PC-3 (cell line): ENCODE measurements around the gene KIF5A.
"Not testable (repeated sequence)": the region's sequence is repeated elsewhere in the genome, so short reads cannot be mapped to it uniquely, and the experiment has no call there.

Experiments used
- CTCF ChIP-seq: fragments of 300-600 bp; sonication (generic); conservative IDR thresholded peaks from 2 replicates; pipeline ENCODE4 v1.5.1; 2017; ENCODE audit warnings: antibody characterized with exemption, low read depth, mild to moderate bottlenecking, low read length
- EZH2 ChIP-seq: fragments of 300-600 bp; sonication (generic); IDR thresholded peaks from one replicate; pipeline ENCODE4 v1.6.1; 2017; ENCODE audit warnings: antibody characterized with exemption, mild to moderate bottlenecking, low read length; ENCODE audit not compliant: unreplicated experiment

GRCh38 chr12:57588951-57589610 is 39.2 kb downstream of the KIF5A start:
- not testable (repeated sequence) for TF ChIP-seq CTCF, EZH2
